Heart left ventricle (tissue), 16 donors: ENCODE data around the gene CSMD2. TPM values are rescaled to one million over a fixed set of nuclear protein-coding genes. Genes with fewer than 3 reads are reported as not detected.

ENCODE experiments used
- ATAC-seq, 4 donors: fragments of 200-7000 bp; cut with Tn5 transposase; one replicate each; pipeline ENCODE4 v1.9.1; 2020 to 2022; ENCODE audit warnings: moderate library complexity in 4 of 4, mild to moderate bottlenecking in 3 of 4, moderate number of reproducible peaks in 1 of 4
- DNase-seq, 5 donors: peaks; one replicate each; pipeline ENCODE4 v3.0.0-alpha.2; 2020
- H3K27ac ChIP-seq, 12 donors: fragments of 200-600 bp; sonication (generic) in 4 of 12; one replicate each; pipeline versions ENCODE4 v1.5.0 to v1.8.0; 2016 to 2022; ENCODE audit warnings: mild to moderate bottlenecking in 2 of 12
- H3K27me3 ChIP-seq, 9 donors: fragments of 200-600 bp; sonication (generic) in 2 of 9; one replicate each; pipeline versions ENCODE4 v1.5.1 to v1.8.0; 2016 to 2022; ENCODE audit warnings: mild to moderate bottlenecking in 3 of 9
- H3K36me3 ChIP-seq, 9 donors: fragments of 200-600 bp; sonication (generic) in 2 of 9; one replicate each; pipeline versions ENCODE4 v1.5.0 to v1.8.0; 2018 to 2022; ENCODE audit warnings: mild to moderate bottlenecking in 2 of 9
- H3K4me1 ChIP-seq, 12 donors: fragments of 200-600 bp; sonication (generic) in 4 of 12; one replicate each; pipeline versions ENCODE4 v1.5.0 to v1.8.0; 2016 to 2022; ENCODE audit warnings: mild to moderate bottlenecking in 3 of 12
- H3K4me3 ChIP-seq, 12 donors: fragments of 200-600 bp; sonication (generic) in 4 of 12; one replicate each; pipeline versions ENCODE4 v1.5.0 to v1.8.0; 2017 to 2022; ENCODE audit warnings: mild to moderate bottlenecking in 9 of 12, moderate library complexity in 4 of 12
- H3K9me3 ChIP-seq, 12 donors: fragments of 200-600 bp; sonication (generic) in 4 of 12; one replicate each; pipeline versions ENCODE4 v1.5.0 to v1.8.0; 2016 to 2022; ENCODE audit warnings: mild to moderate bottlenecking in 1 of 12
- POLR2A ChIP-seq, 2 donors: fragments of 450-650 bp; IDR thresholded peaks; one replicate each; pipeline ENCODE4 v1.6.1; 2017; ENCODE audit warnings: antibody characterized with exemption in 2 of 2, mild to moderate bottlenecking in 2 of 2, moderate library complexity in 2 of 2
- WGBS, 4 donors: extraction: QIAGEN DNeasy Blood & Tissue Kit in 2 of 4; methylation state at CpG; one replicate each; pipeline versions ENCODE4 v1.1.5 to v1.1.7; 2013 to 2018; 5-methylcytosine and 5-hydroxymethylcytosine counted together
- intact Hi-C, 10 donors: fragments of 100-400 bp; cut with DNase I; formaldehyde crosslinking; loops; one replicate each; pipeline versions ENCODE4 v1.11.1 to v1.14.2; 2022
- polyA plus RNA-seq, 2 donors: library from polyadenylated mRNA; stranded (reverse); fragments of 200-250 nt; gene quantifications; one replicate each; pipeline ENCODE4 v1.2.3, GENCODE V29; 2013
- total RNA-seq, 9 donors: library from RNA; depleted of rRNA in 2 of 9; stranded (reverse); fragments of >200 nt in 2 of 9; fragmentation: NEBNext Ultra II Directional in 3 of 9; extraction: Animal tissue kit (Norgen Biotek cat#: 25700) in 3 of 9; gene quantifications; one replicate each; pipeline versions ENCODE4 v1.1.0 to v1.2.4, GENCODE V29; 2016 to 2023
- TF ChIP-seq, protein P1 (sequence below), 12 donors: fragments of 200-600 bp; sonication (generic) in 4 of 12; IDR thresholded peaks; one replicate each; pipeline versions ENCODE4 v1.5.0 to v1.8.0; 2018 to 2022; ENCODE audit warnings: antibody characterized with exemption in 12 of 12, mild to moderate bottlenecking in 5 of 12
- donor health status: ischemic (EF 13 %, LVEDD 7.1; RV severe dilation, severe dysfunction).
- donor health status: healthy with polysubstance abuse.
- donor health status: DM: no; HTN: yes; CAD: no.
- donor health status: DM: no; HTN: no; CAD: no.
- donor health status: ischemic (EF 25% LVEDD 6.9; RV normal size, moderate dysfunction).
- donor health status: ischemic (EF 25% LVEDD 5.7; RV mildly dilated, moderate dysfunction).
- donor health status: healthy.
- donor health status: DM: yes; HTN: yes; CAD: no.
- donor health status: ischemic (EF 35%, LVEDD 5.7; RV mildly dilated, moderate dysfunction).
- donor health status: nonischemic (EF 11% LVEDD 7.7; RV severe dilation, severe dysfunction).
- donor health status: DM: yes; HTN: yes; CAD: no.
- donor health status: PGD.
- donor health status: ischemic (EF 29% LVEDD 5.4; RV normal size, mild dysfunction).
- donor health status: nonischemic (EF 23%, LVEDD 6.1; RV moderate dilation, normal function).

CSMD2 gene
- total and polyA plus RNA-seq, 11 donors: 0.02 to 0.79 (median 0.22) TPM

DNA sequence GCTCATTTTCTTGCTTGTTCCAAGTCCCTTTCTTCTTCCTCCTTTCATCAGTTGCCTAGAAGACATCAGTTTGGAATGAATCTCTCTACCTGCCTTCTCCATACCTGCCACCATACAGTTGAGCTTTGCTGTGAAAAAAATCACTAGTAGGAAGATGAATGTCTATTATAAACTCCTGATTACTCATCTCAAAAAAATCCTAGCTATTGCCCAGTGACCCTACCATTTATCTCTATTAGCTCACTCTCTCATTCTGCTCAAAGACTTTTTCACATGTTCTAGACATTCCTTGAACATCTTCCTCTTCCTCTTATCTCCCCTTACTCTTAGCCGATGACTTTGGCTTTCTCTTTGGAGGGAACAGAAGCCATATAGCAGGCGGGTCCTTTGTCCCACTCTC lies 350.9 kb downstream of the CSMD2 start:
- ATAC-seq: no peak
- 68 to 77% (median 76%) methylated on average over 2 of the region's 2 CpGs for WGBS, 4 donors
- no peak overlapping the region for H3K4me3 ChIP-seq
- TF ChIP-seq, protein P1, sequence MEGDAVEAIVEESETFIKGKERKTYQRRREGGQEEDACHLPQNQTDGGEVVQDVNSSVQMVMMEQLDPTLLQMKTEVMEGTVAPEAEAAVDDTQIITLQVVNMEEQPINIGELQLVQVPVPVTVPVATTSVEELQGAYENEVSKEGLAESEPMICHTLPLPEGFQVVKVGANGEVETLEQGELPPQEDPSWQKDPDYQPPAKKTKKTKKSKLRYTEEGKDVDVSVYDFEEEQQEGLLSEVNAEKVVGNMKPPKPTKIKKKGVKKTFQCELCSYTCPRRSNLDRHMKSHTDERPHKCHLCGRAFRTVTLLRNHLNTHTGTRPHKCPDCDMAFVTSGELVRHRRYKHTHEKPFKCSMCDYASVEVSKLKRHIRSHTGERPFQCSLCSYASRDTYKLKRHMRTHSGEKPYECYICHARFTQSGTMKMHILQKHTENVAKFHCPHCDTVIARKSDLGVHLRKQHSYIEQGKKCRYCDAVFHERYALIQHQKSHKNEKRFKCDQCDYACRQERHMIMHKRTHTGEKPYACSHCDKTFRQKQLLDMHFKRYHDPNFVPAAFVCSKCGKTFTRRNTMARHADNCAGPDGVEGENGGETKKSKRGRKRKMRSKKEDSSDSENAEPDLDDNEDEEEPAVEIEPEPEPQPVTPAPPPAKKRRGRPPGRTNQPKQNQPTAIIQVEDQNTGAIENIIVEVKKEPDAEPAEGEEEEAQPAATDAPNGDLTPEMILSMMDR (IDR thresholded peaks at IDR 0.05): no peak
- no peak for TF ChIP-seq POLR2A (IDR thresholded peaks at IDR 0.05)
- peaks cover 0 to 12% (median 1%) of the 10 kb centered on the region in 12 donors for H3K9me3 ChIP-seq
- intact Hi-C loops: no loop called here
- no peak for DNase-seq
- H3K27me3 ChIP-seq: no peaks in the 10 kb centered on the region
- no peak overlapping the region for H3K27ac ChIP-seq
- H3K4me1 ChIP-seq: no peaks in the 10 kb centered on the region
- no peaks in the 10 kb centered on the region for H3K36me3 ChIP-seq

DNA sequence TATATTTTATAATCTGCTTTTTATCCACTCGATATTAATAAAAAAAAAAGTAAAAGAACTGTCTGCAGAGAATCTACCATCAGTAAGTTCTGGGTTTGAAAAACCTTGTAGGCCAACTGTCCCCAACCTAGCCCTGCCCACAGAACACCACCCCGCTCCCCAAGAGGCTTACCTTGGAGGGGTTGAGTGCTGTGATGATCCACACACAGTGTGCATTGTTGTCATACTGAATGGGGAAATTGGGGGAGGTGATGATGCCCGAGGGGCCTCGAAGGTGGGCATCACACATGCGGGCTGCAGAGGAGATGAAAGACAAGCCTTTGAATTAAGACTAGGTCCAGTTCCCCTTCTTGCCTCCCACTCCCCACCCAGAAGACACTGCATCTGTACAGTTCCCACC lies 354.5 kb downstream of the CSMD2 start:
- ATAC-seq: no peak
- no peak for TF ChIP-seq POLR2A (IDR thresholded peaks at IDR 0.05)
- TF ChIP-seq, protein P1 (IDR thresholded peaks at IDR 0.05): no peak
- no peak overlapping the region for H3K27ac ChIP-seq
- H3K4me3 ChIP-seq: no peak overlapping the region
- no peaks in the 10 kb centered on the region for H3K27me3 ChIP-seq
- H3K4me1 ChIP-seq: no peaks in the 10 kb centered on the region
- DNase-seq: no peak
- WGBS, 4 donors: 78 to 89% (median 81%) methylated on average over 5 of the region's 5 CpGs
- peaks cover 0 to 35% (median 8%) of the 10 kb centered on the region in 12 donors for H3K9me3 ChIP-seq
- intact Hi-C loops: no loop called here
- H3K36me3 ChIP-seq: no peaks in the 10 kb centered on the region

DNA sequence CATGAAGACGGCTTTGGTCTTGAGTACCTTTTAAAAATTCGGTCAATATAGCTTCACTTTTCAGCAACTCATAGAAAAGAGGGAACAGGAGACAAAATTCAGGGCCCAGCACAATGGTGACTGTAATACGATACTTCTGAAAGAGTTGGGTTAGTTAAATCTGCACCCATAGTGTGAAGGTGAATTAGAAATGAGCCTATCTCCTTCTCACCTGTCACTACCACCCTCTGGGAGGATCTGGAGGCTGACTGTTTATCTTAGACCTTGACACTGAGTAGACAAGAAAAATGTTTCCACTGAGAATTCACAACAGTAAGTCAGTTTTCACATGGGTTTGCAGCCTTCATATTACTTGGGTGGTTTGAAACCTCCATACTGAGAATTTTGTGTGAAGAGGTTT lies 359.0 kb downstream of the CSMD2 start:
- no peaks in the 10 kb centered on the region for H3K36me3 ChIP-seq
- TF ChIP-seq, protein P1 (IDR thresholded peaks at IDR 0.05): no peak
- no peak for TF ChIP-seq POLR2A (IDR thresholded peaks at IDR 0.05)
- H3K4me1 ChIP-seq: no peaks in the 10 kb centered on the region
- H3K27me3 ChIP-seq: peaks cover 0 to 7% (median 0%) of the 10 kb centered on the region in 9 donors
- peaks cover 0 to 35% (median 8%) of the 10 kb centered on the region in 12 donors for H3K9me3 ChIP-seq
- 69 to 82% (median 74%) methylated on average over 3 of the region's 3 CpGs for WGBS, 4 donors
- no peak overlapping the region for H3K4me3 ChIP-seq
- ATAC-seq (no peak), DNase-seq (no peak)
- no peak overlapping the region for H3K27ac ChIP-seq
- intact Hi-C loops: no loop called here

DNA sequence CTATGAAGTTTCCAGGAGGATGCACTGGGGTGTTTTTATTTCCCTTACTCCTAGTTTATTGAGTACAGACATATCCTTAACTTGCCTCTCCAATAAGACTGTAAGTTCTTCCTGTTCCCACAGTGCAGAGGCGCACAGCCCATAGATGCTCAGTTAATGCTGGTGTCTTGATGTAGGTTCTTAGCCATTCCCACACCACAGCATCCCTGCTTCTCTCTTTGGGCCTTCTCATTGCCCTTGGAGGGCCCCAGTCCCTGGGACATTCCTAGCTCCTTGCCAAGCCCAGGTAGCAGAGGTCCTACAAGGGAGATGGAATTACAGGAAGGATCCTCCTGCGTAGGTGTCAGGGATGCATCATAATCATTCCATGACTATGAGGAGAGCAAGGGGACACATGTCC lies 362.8 kb downstream of the CSMD2 start:
- no peak overlapping the region for H3K27ac ChIP-seq
- intact Hi-C loops: no loop called here
- WGBS, 4 donors: 91 to 97% (median 92%) methylated on average over 2 of the region's 2 CpGs
- TF ChIP-seq, protein P1 (IDR thresholded peaks at IDR 0.05): no peak
- no peak for TF ChIP-seq POLR2A (IDR thresholded peaks at IDR 0.05)
- no peak for ATAC-seq
- H3K36me3 ChIP-seq: no peaks in the 10 kb centered on the region
- peaks cover 0 to 13% (median 0%) of the 10 kb centered on the region in 12 donors for H3K9me3 ChIP-seq
- no peak for DNase-seq
- no peak overlapping the region for H3K4me3 ChIP-seq
- H3K27me3 ChIP-seq: peaks cover 0 to 7% (median 0%) of the 10 kb centered on the region in 9 donors
- H3K4me1 ChIP-seq: no peaks in the 10 kb centered on the region
